SHP77 treated with DMSO at 0.1 percent for 48 hours (cell line): Measurements from ENCODE around the gene LRMDA.
A peak's percentile ranks its signal among the peaks of the same experiment; 100 is the strongest.

Source experiments
- DNase-seq: peaks from one replicate; lab custom pipeline; 2025; lab: John Stamatoyannopoulos, UW

Gene LRMDA

DNA sequence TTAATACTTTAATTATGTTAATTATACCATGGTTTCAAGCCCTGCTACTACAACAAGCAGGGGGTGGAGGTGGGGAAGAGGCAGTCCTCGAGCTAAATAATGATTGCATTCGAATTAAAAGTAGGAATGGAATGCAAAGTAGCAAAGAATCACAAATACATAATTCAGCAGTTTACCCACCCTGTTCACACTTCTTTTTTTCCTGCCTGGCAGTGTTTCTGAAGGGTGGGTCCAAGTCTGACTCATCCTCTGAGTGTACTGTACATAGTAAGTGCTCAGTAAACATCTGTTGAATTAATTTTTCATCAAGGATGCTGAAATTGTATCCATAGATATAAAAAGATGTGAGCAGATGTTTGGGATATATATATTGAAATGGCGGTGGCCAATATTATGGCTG lies 778.8 kb downstream of the LRMDA start:
- DNase-seq, result no peak

DNA sequence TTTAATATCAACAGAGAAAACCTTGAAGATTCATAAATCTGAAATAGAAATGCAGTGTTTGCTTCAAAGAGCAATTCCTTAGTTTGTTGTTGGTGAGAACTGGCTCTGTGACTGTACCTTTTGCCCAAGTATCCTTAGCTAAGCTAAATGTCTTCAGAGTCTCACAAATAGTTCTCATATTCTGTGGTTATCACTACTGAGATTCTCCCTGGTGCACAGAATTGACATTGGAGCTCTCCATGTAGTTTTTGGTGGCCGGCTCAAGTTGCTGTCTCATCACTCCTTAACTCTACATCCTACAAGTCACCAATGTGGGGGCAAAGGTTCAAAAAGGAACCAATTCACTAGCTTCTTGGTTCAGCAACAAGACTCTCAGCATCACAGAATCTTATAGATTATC lies 780.3 kb downstream of the LRMDA start:
- no peak for DNase-seq

DNA sequence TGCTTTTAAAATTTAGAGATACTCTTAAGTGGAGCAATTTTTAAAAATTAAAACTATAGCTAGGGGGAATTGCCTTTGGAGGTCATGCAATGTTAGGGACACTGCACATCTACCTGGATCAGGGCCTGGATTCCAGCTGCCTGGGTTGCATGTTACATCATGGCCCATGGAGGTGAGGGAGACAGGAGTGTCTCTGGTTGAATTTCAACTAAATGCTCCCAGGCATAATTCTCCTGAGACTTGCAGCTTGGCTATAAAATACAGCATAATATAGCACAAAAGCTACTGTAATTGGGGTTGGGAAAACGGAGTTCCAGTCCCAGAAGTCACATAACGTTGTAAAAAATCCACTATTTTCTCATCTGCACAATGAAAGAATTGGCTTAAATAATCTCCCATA lies 782.5 kb downstream of the LRMDA start:
- no peak for DNase-seq

DNA sequence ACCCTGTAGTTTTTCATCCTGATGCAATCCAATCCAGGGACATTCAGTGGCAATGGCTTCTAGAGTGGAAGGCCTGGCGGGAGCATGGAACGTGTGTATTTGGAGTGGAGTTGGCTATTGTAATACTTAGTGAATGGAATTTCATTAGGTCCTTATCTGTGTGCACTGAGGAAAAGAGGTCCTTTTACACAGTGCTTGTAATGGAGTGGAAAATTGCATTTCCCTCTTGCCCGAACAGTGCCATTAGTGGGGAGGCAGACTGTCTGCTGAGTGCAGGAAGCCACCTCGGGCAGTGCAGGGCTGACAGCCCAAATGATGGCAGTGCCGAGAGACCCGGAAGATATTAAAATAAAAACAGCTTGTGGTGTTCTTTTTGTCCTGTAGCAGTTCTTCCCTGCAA lies 786.6 kb downstream of the LRMDA start:
- no peak for DNase-seq

DNA sequence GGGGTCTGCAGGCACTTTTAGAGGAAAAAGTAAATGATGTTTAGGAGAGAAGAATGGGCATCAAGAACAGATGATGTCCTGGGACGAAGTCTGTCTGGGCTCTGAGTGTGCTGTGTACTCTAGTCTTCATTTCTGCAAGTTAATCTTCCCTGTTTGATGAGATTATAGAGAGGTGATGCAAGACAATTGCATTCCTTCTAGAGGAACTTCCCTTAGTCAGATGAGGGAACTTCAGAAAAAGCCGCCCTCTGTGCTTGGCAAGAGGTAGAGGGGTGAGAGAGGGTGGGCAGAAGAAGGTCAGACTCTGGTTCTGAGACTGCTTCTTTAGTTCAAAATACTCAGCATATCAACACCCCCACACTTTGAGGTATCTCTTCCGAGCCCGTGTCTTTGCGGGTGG lies 797.9 kb downstream of the LRMDA start:
- DNase-seq, result no peak

DNA sequence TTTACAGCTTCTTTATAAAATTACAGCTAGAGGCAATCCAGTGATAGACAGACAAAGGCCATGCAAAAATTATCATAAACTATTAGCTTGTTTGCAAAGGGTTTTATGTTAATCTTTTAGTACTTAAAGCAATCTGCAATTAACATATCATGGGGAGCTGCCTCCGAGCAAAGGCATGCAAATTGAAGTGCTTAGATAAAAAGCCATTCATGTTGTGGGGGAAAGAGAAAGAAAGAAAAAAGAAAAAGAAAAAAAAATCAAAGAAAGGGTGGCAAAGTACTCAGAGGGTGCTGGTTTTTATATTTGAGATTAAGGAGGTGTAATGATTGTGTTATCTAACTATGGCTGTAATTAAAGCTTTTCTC lies 799.5 kb downstream of the LRMDA start:
- no peak for DNase-seq

DNA sequence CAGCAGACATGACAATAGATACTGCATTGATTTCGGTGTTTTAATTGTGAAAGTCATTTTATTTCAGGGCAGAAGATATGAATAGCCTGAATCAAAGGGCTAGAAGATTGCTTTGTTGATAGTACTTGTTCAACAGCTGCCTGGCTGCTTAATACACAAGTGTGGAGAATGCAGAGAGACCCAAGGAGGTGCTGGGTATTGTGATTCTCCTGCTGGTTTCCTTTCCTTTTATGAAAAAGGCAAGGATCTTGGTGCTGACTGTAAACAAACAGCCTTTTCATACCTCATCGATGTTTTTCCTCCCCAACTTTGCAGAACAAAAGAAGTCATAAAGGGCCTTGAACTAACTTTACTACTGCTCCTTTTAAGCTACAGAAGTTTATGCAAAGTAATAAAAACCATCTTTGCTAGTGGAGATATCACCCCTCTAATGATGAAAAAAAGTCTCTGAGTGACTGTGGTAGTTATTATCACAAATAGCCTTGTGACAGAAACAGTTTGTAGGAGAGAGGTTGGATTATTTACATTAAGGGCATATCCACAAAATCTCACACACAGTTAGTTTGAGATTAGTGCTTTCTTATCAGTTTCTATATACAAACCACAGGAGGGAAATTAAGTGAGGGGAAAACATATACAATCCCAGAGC lies 800.0 kb downstream of the LRMDA start:
- no peak for DNase-seq

DNA sequence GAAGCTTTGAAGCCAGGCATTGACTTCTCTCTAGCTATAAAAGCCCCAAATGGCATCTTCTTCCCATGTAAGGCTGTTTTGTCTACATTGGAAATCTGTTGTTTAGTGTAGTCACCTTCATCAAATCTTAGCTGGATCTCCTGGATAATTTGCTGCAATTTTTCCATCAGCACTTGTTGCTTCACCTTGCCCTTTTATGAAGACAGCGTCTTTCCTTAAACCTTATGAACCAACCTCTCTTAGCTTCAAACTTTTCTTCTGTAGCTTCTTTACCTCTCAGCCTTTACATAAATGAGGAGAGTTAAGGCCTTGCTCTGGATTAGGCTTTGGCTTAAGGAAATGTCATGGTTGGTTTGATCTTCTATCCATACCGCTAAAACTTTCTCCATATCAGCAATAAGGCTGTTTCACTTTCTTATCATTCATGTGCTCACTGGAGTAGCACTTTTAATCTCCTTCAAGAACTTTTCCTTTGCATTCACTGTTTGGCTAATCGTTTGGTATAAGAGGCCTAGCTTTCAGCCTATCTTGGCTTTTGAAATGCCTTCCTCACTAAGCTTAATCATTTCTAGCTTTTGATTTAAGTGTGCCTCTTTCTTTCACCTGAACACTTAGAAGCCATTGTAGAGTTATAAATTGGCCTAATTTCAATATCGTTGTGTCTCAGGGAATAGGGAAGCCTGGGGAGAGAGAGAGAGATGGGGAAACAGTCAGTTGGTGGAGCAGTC lies 803.2 kb downstream of the LRMDA start:
- no peak for DNase-seq

DNA sequence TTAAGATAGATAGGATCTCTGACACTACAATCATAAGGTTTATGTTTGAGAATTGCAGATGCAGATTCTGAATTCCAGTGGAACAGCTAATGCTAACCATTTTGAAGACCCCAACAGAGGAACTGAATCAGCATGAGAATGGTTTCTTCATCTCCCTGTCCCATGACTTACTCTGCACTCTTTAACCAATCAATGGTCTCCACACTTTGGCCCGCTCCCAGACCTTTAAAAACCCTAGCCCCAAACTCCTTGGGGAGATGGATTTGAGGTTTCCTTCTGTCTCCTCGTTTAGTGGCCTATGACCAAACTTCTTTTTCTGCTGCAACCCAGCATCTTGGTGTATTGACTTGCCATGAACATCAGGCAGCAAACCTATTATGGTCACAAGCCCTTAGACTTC lies 804.9 kb downstream of the LRMDA start:
- no peak for DNase-seq

DNA sequence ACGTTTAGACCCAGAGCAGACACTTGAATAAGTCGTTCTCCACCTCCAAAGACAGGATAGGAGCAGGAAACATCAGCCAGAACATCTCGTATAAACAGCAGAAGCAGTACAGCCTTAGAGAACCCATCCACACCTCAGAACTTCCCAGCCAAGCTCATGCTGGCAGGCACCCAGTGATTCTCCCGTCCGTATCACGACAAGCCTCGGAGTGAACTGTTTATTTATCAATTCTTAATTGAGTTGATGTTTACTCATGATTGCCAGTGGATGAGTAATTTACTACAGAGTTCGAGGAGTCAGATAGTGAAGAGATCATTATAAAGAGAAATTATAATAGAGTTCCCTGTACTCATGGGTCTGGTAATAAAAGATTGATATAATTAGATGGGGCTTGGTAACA lies 811.5 kb downstream of the LRMDA start:
- DNase-seq, result no peak

DNA sequence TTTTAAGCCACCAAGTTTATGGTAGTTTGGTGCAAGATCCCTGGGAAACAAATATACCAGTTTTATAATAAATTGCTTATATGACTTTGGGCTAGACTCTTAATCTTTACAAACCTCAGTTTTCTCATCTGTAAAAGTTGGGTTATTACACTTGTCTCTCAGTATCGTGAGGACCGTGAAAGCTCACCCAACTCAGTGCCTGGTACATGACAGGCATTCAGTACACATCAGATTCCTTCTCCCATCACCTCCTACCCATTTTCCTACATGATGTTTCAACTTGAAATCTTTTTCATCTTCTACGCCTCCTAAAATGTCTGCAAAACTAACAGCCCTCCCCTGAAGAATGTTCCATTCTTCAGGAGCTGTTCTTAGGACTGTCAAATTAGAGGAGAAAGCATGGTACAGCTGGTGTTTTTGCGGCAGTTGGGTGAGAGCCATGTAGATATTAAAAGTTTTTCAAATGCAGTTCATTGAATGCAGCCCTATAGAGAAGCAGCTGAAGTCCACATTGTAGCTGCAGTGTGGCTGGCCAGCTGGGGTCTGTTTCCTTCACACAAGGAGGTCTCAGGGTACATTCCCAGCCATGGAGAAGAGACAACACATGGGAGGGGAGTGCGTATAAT lies 812.8 kb downstream of the LRMDA start:
- DNase-seq, result no peak

DNA sequence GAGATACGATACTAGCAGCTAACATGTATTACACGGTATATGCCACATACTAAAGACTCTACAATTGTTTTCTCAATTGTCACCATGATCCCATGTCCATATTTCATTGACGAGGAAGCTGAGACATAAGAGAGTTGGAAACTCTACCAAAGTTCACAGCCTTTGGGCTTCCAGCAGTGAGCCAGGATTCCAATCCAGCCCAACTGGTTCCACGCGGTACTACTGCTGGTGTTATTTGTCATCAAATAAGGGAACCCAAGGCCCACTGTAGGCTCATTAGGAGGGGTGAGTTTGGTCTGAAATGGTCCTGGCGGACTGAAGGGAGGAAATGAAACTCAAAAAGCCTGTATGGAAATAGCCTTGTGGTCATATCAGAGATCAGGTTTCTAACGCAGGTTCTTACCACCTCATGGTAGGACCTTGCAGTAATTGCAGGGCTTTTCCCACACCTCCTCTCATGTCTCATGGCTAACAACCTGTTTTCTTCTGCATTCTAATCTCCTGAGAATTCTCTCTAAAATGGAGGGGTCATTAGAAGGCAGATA lies 814.6 kb downstream of the LRMDA start:
- DNase-seq, result no peak

DNA sequence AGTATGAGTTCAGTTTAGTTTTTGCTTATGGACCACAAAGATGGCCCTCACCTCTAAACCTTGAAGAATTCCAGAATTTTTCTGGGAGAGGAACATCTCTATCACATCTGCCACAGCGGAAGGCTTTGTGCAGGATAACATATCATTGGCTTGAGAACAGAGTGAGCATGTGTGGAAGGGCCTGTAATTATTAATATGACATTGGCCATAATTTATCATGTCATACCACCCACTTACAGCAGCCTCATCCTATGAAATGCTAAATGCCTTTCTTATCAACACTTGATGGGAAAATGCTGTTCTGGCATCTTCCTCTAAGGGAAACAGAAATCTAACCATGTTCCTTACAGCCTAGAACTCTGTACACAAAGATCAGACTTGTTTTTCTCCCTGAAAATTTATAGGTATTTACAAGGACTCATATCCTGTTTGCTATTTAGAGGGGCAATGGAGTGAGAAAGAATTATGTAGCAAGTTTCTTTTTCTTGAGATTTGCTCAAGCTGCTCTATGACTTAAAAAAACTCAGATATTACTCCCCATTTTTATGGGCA lies 817.3 kb downstream of the LRMDA start:
- no peak for DNase-seq

DNA sequence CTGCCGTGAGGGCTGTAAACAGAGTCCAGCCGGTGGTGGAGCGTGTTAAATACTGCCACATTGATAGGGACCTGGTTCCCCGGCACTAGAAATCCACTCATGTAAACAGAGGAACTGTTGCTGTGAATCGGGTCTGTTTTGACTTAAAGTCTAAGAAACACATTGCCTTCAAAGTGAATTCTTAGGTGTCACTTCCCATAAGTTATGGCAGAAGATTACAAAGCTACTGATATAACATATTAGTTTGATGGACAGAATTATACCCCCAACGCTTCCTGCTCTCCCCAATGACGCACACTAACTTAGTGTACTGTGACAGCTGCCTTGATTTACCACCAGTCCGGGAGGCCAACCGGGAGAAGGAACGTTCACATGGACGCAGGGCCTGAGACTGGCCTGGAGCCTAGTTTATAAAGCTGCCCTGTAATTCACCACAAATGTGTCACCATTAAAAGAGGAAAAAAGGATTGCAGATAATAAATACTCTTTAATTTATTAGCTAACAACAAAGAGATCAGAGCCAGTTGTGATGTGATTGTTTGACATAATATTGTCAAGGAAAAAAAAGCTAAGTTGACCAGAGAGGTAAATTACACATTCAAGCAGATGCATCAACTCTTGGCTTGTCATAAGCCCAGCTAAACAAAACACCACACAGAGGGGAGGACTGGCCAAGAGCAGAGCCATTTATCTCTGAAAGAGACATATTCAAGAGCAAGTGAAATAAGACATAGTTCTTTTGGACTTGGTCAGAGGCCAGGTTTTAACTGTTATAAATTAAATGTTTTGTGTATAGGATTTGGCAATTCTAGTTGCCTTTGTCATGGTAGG lies 820.6 kb downstream of the LRMDA start:
- peak; percentile 64 for DNase-seq

DNA sequence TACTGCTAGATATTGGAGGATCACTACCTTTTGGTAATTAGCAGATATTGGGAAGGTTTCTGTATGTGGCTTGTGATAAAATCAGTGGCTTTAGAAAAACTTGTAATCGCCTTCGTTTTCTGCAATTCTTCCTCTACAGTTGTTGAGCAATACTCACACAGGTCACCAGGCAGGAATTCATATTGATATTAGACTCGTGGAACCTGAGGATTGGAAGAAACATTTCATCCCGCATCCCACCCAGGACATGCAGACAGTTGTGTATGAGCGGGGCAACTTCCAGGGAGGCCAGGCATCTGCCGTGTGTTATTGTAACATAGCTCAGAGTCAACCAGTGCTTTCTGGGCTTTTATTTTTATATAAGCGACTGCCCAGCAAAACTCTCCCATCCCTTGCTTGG lies 821.3 kb downstream of the LRMDA start:
- no peak for DNase-seq

DNA sequence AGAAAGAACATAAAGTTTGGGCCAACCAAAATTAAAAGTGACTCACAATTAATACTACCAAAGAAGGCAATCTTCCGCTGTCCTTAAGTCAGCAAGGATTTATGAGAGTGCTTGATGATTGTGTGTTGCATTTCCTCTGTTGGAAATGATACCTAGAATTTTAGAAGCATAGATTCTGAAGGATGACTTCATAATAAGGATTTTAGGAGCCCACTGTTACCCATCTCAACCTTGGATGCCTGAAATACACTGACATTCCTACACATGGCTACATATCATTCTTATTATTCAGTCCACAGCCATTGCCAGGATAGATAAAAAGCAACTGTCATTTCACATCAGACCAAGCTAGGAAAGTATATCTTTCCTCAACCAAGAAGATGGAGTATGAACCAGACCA lies 823.8 kb downstream of the LRMDA start:
- no peak for DNase-seq

DNA sequence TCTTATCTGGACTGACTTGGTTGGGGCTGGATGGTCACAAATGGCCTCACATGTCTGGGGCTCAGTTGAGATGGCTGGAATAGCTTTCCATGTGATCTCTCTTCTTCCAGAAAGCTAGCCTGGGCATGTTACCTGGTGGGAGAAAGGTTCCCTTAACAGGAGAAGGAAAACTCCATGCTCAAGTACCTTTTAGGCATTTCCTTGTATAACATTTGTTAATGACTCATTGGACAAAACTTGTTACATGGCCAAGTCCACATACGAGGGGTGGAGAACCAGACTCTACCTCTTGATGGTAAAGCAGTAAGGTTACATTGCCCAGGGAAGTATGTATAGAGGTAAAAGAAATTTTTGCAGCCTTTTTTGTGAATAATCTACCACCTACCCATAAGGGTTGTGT lies 826.4 kb downstream of the LRMDA start:
- DNase-seq, result no peak

DNA sequence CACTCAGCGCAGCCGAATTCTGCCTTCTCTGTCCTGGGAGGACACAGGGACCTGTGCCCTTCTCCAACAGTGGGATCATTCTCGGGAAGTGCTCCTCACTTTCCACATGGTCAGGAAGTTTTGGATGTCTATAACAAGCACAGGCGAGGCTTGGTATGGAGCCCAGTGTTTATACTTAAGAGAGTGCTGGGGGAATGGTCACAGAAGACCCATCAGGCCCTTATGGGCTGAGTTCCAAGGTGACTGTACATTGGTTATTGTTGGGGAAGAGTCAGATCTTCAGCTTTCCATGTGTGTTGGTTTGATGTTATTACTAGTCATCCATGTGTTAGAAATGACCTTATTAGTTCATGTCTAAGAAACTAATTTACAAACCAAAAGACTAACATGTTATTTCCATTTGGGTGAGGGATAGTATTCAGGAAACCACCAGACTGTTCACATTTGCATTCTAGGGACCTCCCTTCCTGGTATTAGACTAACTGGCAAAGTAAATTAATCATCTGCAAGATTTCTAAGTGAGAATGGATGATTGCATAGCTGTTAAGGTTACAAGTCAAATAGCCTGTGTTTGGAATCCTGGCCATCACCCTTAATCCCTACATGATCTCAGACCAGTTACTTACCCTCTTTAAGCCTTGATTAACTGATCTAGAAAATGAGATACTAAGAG lies 834.2 kb downstream of the LRMDA start:
- no peak for DNase-seq

DNA sequence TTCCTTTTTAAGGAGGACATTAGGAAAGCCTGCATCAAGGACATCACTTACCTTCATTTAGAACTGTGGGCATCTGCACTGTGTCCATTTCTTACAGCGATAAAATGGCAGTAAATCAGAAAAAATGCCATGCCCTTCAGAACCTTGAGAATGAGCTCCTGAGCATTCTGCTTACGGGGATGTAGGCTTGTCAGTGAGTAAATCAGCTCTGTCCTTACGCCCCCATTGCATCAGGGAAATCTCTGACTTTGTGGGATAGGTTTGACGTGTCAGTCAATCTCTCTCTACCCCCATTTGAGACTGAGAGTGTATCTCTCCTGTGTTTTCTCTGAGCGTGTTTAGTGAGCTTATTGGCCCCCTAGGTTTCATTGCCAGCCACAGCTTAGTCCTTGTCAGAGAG lies 837.1 kb downstream of the LRMDA start:
- DNase-seq, result no peak

DNA sequence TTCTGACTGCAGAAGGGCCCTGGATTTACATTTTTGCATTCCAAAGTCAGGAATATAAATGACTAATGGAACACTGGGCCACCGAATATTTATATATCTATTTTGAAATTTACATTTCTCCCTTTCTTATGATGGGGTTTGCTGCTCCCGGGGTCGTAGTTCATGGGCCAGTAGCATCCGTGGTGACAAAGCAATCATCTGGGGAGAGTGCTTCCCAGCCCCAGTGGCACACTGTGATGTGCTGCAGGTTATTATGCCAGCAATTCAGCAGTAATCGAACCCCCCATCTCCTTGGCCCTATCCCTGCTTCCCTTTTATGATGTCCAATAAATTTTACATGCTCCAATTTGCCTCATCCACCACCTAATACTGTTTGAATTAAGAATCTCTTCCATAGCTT lies 837.5 kb downstream of the LRMDA start:
- DNase-seq, result no peak

DNA sequence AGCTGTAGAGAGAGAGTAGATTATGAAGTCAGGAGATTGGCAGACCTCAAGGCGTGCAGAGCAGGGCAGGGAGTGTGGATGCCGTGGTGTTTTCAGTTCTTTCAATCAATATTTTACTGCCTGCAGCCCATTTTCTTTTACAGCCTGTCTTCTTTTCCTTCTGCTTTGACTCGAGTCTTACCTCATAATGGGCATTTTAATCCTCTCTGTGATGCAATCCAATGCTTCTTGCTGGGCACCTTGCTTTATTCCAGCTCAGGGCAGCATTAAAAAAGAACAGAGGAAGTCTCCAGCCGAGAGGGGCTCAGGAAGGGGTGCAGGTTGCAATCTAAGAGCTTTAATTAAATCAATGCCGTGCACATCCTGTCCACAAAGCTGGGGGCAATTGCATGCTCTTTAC lies 839.0 kb downstream of the LRMDA start:
- no peak for DNase-seq

DNA sequence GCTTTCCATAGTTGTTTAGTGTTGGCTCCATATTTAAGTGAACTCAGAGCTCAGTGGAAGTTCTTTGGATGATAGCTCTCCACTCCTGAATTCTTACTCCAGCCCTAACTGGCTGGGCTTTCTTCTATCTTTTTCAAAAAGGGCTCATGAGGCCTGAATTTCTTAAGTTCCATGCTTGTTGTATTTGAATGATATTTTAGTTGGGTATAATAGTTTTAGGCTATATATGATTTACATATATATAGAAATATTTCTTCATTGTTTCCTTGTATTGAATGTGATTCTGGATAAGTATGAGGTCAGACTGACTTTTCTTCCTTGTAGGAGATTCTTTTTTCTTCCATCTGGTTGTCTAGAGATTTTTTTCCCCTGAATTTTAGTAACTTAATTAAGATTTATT lies 843.5 kb downstream of the LRMDA start:
- no peak for DNase-seq
